Loucy (cell line): ENCODE measurements around the gene AMPH.

ENCODE experiments used
- H2AFZ ChIP-seq: fragments of 200-600 bp; sonication (generic); 2 replicates; pipeline ENCODE4 v1.6.0; 2016; ENCODE audit warnings: antibody characterized with exemption, mild to moderate bottlenecking, low read length, moderate library complexity
- H3F3A ChIP-seq: fragments of 200-600 bp; 2 replicates; pipeline ENCODE4 v1.6.0; 2016; ENCODE audit warnings: antibody characterized with exemption, low read depth, mild to moderate bottlenecking
- H3K27me3 ChIP-seq: fragments of 200-600 bp; sonication (generic); 2 replicates; pipeline ENCODE4 v1.6.1; 2014; ENCODE audit warnings: low read length, mild to moderate bottlenecking; ENCODE audit not compliant: insufficient read depth, poor library complexity, severe bottlenecking
- H3K36me3 ChIP-seq: fragments of 200-600 bp; sonication (generic); 2 replicates; pipeline ENCODE4 v1.6.1; 2016; ENCODE audit warnings: low read length; ENCODE audit not compliant: insufficient read depth
- H3K4me1 ChIP-seq: fragments of 200-600 bp; sonication (generic); 2 replicates; pipeline ENCODE4 v1.5.1; 2014; ENCODE audit warnings: low read length, mild to moderate bottlenecking; ENCODE audit not compliant: insufficient read depth, poor library complexity, severe bottlenecking
- H3K4me2 ChIP-seq: fragments of 200-600 bp; sonication (generic); 2 replicates; pipeline ENCODE4 v1.6.0; 2014; ENCODE audit warnings: antibody characterized with exemption, low read length, low read depth, mild to moderate bottlenecking; ENCODE audit not compliant: poor library complexity, severe bottlenecking
- H3K4me3 ChIP-seq: fragments of 200-600 bp; sonication (generic); 2 replicates; pipeline ENCODE4 v1.5.1; 2014; ENCODE audit warnings: low read length, mild to moderate bottlenecking, mixed read lengths; ENCODE audit not compliant: poor library complexity, severe bottlenecking
- H3K79me2 ChIP-seq: fragments of 200-600 bp; sonication (generic); 2 replicates; pipeline ENCODE4 v1.6.1; 2014; ENCODE audit warnings: low read length; ENCODE audit not compliant: insufficient read depth
- H3K9ac ChIP-seq: fragments of 200-600 bp; sonication (generic); 2 replicates; pipeline ENCODE4 v1.6.0; 2014; ENCODE audit warnings: mild to moderate bottlenecking, low read depth, low read length, moderate library complexity; ENCODE audit not compliant: poor library complexity, severe bottlenecking
- H3K9me2 ChIP-seq: fragments of 200-600 bp; sonication (generic); replicated peaks from 2 replicates; pipeline ENCODE4 v1.6.1; 2016; ENCODE audit warnings: low read depth, low read length, mixed read lengths
- H3K9me3 ChIP-seq: fragments of 200-600 bp; sonication (generic); 2 replicates; pipeline ENCODE4 v1.6.1; 2014; ENCODE audit warnings: mild to moderate bottlenecking, antibody characterized with exemption, low read length, low read depth; ENCODE audit not compliant: insufficient read depth
- H4K20me1 ChIP-seq: fragments of 200-600 bp; sonication (generic); 2 replicates; pipeline ENCODE4 v1.6.0; 2014; ENCODE audit warnings: antibody characterized with exemption, low read length, mild to moderate bottlenecking; ENCODE audit not compliant: insufficient read depth, poor library complexity, severe bottlenecking
- EZH2phosphoT487 ChIP-seq: fragments of 200-600 bp; IDR thresholded peaks from 2 replicates; pipeline ENCODE4 v1.6.1; 2018; ENCODE audit warnings: antibody characterized with exemption, mild to moderate bottlenecking, moderate library complexity, borderline replicate concordance
- TF ChIP-seq, protein P1 (sequence below): fragments of 200-600 bp; sonication (generic); conservative IDR thresholded peaks from 2 replicates; pipeline ENCODE4 v1.5.1; 2014; ENCODE audit warnings: mild to moderate bottlenecking, antibody characterized with exemption, low read length

The AMPH gene

DNA sequence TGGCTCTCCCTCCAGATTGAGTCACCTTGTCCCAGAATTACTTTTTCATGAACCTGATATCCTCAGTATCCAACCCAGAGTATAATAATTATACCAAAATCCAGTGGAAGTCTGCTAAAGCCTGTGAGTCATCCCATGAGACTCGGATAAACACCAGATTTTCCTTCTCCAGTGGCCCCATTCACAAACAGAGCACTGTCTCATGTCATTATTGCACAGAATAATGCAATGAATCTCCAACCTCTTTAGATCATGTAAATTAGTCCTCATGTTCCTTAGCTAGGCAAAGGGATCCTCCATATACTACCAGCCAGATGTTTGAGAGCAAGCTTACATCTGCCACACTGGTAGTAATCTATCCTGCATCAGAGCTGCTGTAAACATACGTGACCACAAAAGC is 89.0 kb downstream of the AMPH start:
- Histone ChIP-seq H3F3A (no peaks in the 10 kb centered on the region), H3K27me3 (no peaks in the 10 kb centered on the region), H2AFZ (no peak overlapping the region), H3K9me3 (no peaks in the 10 kb centered on the region), H4K20me1 (no peaks in the 10 kb centered on the region), H3K4me3 (no peak overlapping the region), H3K36me3 (no peaks in the 10 kb centered on the region), H3K4me2 (no peak overlapping the region), H3K4me1 (no peaks in the 10 kb centered on the region), H3K9ac (no peak overlapping the region), H3K79me2 (no peaks in the 10 kb centered on the region), H3K9me2 (no peaks in the 10 kb centered on the region)
- no peak for TF ChIP-seq EZH2phosphoT487
- TF ChIP-seq, protein P1, sequence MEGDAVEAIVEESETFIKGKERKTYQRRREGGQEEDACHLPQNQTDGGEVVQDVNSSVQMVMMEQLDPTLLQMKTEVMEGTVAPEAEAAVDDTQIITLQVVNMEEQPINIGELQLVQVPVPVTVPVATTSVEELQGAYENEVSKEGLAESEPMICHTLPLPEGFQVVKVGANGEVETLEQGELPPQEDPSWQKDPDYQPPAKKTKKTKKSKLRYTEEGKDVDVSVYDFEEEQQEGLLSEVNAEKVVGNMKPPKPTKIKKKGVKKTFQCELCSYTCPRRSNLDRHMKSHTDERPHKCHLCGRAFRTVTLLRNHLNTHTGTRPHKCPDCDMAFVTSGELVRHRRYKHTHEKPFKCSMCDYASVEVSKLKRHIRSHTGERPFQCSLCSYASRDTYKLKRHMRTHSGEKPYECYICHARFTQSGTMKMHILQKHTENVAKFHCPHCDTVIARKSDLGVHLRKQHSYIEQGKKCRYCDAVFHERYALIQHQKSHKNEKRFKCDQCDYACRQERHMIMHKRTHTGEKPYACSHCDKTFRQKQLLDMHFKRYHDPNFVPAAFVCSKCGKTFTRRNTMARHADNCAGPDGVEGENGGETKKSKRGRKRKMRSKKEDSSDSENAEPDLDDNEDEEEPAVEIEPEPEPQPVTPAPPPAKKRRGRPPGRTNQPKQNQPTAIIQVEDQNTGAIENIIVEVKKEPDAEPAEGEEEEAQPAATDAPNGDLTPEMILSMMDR, result no peak

DNA sequence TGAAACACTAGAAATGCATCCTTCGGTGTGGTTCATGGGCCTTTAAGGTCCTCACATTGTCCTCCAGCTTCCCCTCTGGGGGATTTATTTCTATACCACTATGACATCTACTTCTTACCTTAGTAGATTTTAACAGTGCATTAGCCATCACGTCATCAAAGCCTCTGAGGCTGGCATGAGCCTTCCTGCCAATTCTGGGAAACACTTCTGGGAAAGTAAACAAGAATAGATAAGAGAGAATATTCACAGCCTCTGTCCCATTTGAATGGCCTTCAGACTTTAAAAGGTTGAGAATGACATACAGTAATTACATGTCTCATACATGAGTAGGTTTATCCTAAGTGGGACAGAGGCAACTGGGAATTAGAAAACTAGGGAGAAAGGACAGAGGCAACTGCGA is 89.7 kb downstream of the AMPH start:
- Histone ChIP-seq H3K36me3 (no peaks in the 10 kb centered on the region), H3K9me3 (no peaks in the 10 kb centered on the region), H2AFZ (no peak overlapping the region), H3K9ac (no peak overlapping the region), H3F3A (no peaks in the 10 kb centered on the region), H3K4me2 (no peak overlapping the region), H3K4me1 (no peaks in the 10 kb centered on the region), H3K9me2 (no peaks in the 10 kb centered on the region), H3K27me3 (no peaks in the 10 kb centered on the region), H3K4me3 (no peak overlapping the region), H3K79me2 (no peaks in the 10 kb centered on the region), H4K20me1 (no peaks in the 10 kb centered on the region)
- TF ChIP-seq, protein P1, result no peak
- no peak for TF ChIP-seq EZH2phosphoT487

DNA sequence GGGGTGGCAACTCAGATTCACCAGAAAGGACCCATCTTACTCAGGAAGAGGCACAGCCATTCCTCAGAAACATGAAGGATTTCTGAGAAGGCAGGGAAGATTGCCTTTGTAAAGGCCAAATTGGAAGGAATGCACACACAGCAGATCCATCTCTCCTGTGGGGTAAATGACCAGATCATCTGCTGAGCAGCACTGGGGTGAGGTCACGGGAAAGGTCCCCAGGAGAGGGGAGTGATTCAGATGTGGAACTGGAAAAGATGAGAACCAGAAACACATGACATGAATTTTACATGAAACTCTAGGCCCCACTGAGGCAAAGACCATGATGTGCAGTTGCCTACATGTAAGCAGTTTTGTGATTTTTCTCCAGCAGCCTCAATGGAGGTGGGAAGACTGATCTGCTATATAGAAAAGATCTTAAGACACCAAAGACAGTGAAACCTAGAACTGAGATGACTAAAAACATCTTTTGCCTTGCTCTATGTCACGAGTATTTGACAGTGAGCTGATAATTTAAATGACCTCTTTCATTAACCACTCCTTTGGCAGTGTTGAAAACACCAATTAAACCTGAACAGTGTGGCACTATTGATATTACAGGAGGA is 91.6 kb downstream of the AMPH start:
- H3K9me3 ChIP-seq, result no peaks in the 10 kb centered on the region
- H3K4me2 ChIP-seq, result no peak overlapping the region
- H4K20me1 ChIP-seq, result no peaks in the 10 kb centered on the region
- H3K79me2 ChIP-seq, result no peaks in the 10 kb centered on the region
- no peaks in the 10 kb centered on the region for H3K4me1 ChIP-seq
- H2AFZ ChIP-seq, result no peak overlapping the region
- no peaks in the 10 kb centered on the region for H3F3A ChIP-seq
- H3K9ac ChIP-seq, result no peak overlapping the region
- H3K36me3 ChIP-seq, result no peaks in the 10 kb centered on the region
- H3K27me3 ChIP-seq, result no peaks in the 10 kb centered on the region
- no peak for TF ChIP-seq EZH2phosphoT487
- TF ChIP-seq, protein P1, result no peak
- no peaks in the 10 kb centered on the region for H3K9me2 ChIP-seq
- no peak overlapping the region for H3K4me3 ChIP-seq
